ENCODE results near the gene CHERP. TPM values are rescaled to one million over a fixed set of nuclear protein-coding genes. Genes with fewer than 3 reads are reported as not detected.
A peak's percentile ranks its signal among the peaks of the same experiment; 100 is the strongest.

Gene CHERP
- total and polyA plus RNA-seq, 2 donors (not counting 1 experiment from before 2014, with no cell fraction given) = 38.3 to 98.9 TPM

DNA sequence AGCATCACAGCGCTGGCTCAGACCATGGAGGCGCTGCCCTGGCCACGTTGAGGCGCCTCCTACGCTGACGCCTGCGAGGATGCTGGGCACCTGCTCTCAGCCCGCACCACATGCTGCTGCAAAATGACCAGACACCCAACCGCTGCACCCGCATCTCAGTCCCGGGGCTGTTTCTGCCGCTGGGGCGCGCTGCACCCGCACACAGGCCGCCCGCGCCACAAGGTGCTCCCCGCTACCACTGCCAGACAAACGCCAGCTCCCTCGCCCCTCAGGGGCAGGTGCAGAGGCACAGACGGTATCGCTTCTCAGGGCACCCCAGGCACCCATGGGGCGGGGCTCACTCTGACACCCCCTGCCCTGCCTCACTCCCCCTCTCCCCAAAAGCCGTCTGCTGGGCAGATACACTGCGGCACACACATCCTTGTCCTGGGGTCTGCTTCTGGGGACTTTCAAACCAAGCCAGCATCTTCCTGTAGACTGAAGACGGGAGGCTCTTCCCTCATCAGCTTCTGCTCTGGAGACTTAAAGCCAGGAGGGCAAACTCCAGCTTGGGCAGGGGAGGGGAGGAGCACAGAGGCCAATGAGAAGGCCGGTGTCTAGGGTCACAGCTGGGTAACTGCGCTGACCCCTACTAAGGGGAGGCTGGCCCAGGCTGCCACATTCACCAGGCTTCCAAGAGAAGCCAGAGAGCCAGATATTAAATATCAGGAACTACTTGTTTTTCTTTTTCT is 16.3 kb downstream of the CHERP start:
- H3K9me3 Mint-ChIP-seq (ENCODE audit: insufficient read depth) = no peaks in the 10 kb centered on the region
- no peaks in the 10 kb centered on the region for H3K4me1 Mint-ChIP-seq
- Histone ChIP-seq H3K79me2 (ENCODE audit: control insufficient read depth, insufficient read depth, low read length) (peaks cover 13% of the 10 kb centered on the region), H3K4me1 (ENCODE audit: control insufficient read depth in 2 of 2, insufficient read depth in 2 of 2, low read length in 2 of 2) (no peaks in the 10 kb centered on the region), H3K36me3 (replicated peaks in 1 of 2; ENCODE audit: control extremely low read depth in 1 of 2, control insufficient read depth in 1 of 2, extremely low read depth in 1 of 2, insufficient read depth in 2 of 2, low read length in 1 of 2) (peaks cover 0 to 90% of the 10 kb centered on the region in 2 experiments), H3K27ac (ENCODE audit: low read length in 2 of 2) (no peak overlapping the region), H4K20me1 (ENCODE audit: control insufficient read depth, insufficient read depth, low read length, poor library complexity, severe bottlenecking) (peaks cover 25% of the 10 kb centered on the region), H3K27me3 (replicated peaks in 1 of 4; ENCODE audit: control extremely low read depth in 1 of 4, control insufficient read depth in 3 of 4, insufficient read depth in 4 of 4, low read length in 3 of 4) (no peaks in the 10 kb centered on the region), H3K4me3 (ENCODE audit: control extremely low read depth in 1 of 5, extremely low read depth in 1 of 5, insufficient read depth in 1 of 5, low read depth in 2 of 5, low read length in 4 of 5) (no peak overlapping the region), H3K9ac (ENCODE audit: low read length) (no peak overlapping the region), H2AFZ (ENCODE audit: insufficient read depth, low read depth, low read length, poor library complexity, severe bottlenecking) (no peak overlapping the region), H3K4me2 (replicated peaks; ENCODE audit: low read depth, low read length, poor library complexity, severe bottlenecking) (no peak overlapping the region), H3K9me3 (ENCODE audit: control extremely low read depth in 1 of 3, control insufficient read depth in 2 of 3, insufficient read depth in 1 of 3, low read length in 2 of 3) (no peaks in the 10 kb centered on the region)
- intact Hi-C loops (cut with micrococcal nuclease) = no loop called here
- TF ChIP-seq CTCF (IDR thresholded peaks at IDR 0.05) (no peak), EZH2 (IDR thresholded peaks at IDR 0.05; ENCODE audit: borderline replicate concordance, insufficient read depth, low read depth, low read length, poor library complexity, severe bottlenecking) (no peak)
- DNase-seq (peak; percentile 15), ATAC-seq (ENCODE audit: low read depth) (no peak)
- WGBS (ENCODE audit: insufficient coverage) = 98% methylated on average over 28 of the region's 29 CpGs
- no peak overlapping the region for H3K27ac Mint-ChIP-seq
- ChIA-PET POLR2A (no interaction called here), CTCF (no interaction called here)
- no peaks in the 10 kb centered on the region for H3K27me3 Mint-ChIP-seq
- no peak overlapping the region for H3K4me3 Mint-ChIP-seq

DNA sequence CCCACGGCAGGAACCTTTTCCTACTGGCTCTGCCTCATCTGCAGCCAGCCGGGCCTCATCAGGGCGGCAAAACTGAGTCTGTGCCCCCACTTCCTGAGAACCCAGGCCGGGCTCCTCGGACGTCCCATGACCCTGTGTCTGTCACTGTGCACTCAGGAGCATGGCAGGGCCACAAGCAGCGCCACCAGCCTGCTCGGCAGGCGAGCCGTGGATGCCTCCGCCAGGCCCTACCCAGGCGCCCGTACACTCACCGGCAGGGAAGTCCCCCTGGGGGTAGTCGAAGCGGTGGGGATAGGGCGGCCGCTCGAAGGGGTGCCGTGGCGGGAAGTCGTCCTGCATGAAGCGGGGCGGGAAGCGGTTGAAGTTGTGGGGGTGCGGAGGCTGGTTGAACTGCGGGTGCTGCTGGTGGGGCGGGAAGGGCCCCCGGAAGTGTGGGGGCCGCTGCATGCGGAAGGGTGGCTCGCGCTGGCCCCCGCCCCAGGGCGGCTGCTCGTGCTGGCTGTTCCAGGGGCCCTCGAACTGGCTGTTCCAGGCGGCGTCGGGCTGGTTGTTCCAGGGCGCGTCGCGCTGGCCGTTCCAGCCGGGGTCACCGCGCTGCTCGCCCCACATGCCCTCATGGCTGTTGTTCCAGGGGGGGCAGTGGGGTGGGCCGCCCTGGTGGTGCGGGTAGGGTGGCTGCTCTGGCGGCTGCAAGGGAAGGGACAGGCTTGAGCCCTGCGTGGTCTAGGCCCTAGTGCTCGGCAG is 17.1 kb downstream of the CHERP start:
- H3K27ac ChIP-seq (ENCODE audit: low read length in 2 of 2) = no peak overlapping the region
- no peaks in the 10 kb centered on the region for H3K27me3 ChIP-seq (replicated peaks in 1 of 4; ENCODE audit: control extremely low read depth in 1 of 4, control insufficient read depth in 3 of 4, insufficient read depth in 4 of 4, low read length in 3 of 4)
- no peaks in the 10 kb centered on the region for H3K4me1 ChIP-seq (ENCODE audit: control insufficient read depth in 2 of 2, insufficient read depth in 2 of 2, low read length in 2 of 2)
- H3K4me3 Mint-ChIP-seq = no peak overlapping the region
- 96% methylated on average over 54 of the region's 54 CpGs for WGBS (ENCODE audit: insufficient coverage)
- no peak overlapping the region for H3K27ac Mint-ChIP-seq
- H3K79me2 ChIP-seq (ENCODE audit: control insufficient read depth, insufficient read depth, low read length) = peaks cover 13% of the 10 kb centered on the region
- H3K9me3 Mint-ChIP-seq (ENCODE audit: insufficient read depth) = no peaks in the 10 kb centered on the region
- intact Hi-C loops (cut with micrococcal nuclease) = no loop called here
- peaks cover 23% of the 10 kb centered on the region for H4K20me1 ChIP-seq (ENCODE audit: control insufficient read depth, insufficient read depth, low read length, poor library complexity, severe bottlenecking)
- no peak for TF ChIP-seq EZH2 (IDR thresholded peaks at IDR 0.05; ENCODE audit: borderline replicate concordance, insufficient read depth, low read depth, low read length, poor library complexity, severe bottlenecking)
- no peak for TF ChIP-seq CTCF (IDR thresholded peaks at IDR 0.05)
- ChIA-PET POLR2A (no interaction called here), CTCF (no interaction called here)
- H3K36me3 ChIP-seq (replicated peaks in 1 of 2; ENCODE audit: control extremely low read depth in 1 of 2, control insufficient read depth in 1 of 2, extremely low read depth in 1 of 2, insufficient read depth in 2 of 2, low read length in 1 of 2) = peaks cover 0 to 89% of the 10 kb centered on the region in 2 experiments
- no peaks in the 10 kb centered on the region for H3K4me1 Mint-ChIP-seq
- no peak overlapping the region for H3K9ac ChIP-seq (ENCODE audit: low read length)
- no peaks in the 10 kb centered on the region for H3K9me3 ChIP-seq (ENCODE audit: control extremely low read depth in 1 of 3, control insufficient read depth in 2 of 3, insufficient read depth in 1 of 3, low read length in 2 of 3)
- DNase-seq = no peak
- H3K4me2 ChIP-seq (replicated peaks; ENCODE audit: low read depth, low read length, poor library complexity, severe bottlenecking) = no peak overlapping the region
- no peaks in the 10 kb centered on the region for H3K27me3 Mint-ChIP-seq
- H2AFZ ChIP-seq (ENCODE audit: insufficient read depth, low read depth, low read length, poor library complexity, severe bottlenecking) = no peak overlapping the region
- no peak for ATAC-seq (ENCODE audit: low read depth)
- H3K4me3 ChIP-seq (ENCODE audit: control extremely low read depth in 1 of 5, extremely low read depth in 1 of 5, insufficient read depth in 1 of 5, low read depth in 2 of 5, low read length in 4 of 5) = no peak overlapping the region
